IPS DF 19.7 (cell line): ENCODE data around the gene CCDC170.

ENCODE experiments used
- DNase-seq: peaks from one replicate; pipeline ENCODE4 v3.0.0-alpha.2; 2013; ENCODE audit warnings: low read depth, low spot score

The CCDC170 gene

DNA sequence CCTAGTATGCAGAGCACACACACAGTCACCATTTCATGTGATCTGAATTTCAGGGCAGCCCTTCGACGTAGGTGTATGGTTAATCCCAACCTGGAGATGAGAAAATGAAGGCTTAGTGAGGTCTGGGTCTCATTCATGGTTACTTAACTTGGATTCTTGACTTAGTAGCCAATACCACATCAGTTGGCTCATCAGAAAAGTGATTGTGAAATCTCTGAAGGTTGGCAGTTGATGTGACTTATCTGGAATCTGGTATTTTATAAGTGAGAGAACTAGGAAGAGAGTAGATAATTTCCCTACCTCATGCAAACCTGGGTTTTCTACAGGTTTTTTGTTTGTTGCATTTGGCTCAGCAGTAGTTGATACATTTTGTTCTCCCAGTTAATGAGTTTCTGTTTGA, 123.7 kb downstream of the CCDC170 start:
- no peak for DNase-seq

DNA sequence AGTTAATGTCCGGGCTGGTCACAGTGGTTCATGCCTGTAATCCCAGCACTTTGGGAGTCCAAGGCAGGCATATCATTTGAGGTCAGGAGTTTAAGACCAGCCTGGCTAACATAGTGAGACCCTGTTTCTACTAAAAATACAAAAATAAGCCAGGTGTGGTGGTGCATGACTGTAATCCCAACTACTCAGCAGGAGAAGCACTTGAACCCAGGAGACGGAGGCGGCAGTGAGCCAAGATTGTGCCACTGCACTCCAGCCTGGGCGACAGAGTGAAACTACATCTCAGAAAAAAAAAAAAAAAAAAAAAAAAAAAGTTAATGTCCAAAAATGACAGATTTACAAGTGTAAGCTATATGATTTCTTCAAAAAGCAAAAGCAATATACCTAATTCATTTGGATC, 124.9 kb downstream of the CCDC170 start:
- no peak for DNase-seq

DNA sequence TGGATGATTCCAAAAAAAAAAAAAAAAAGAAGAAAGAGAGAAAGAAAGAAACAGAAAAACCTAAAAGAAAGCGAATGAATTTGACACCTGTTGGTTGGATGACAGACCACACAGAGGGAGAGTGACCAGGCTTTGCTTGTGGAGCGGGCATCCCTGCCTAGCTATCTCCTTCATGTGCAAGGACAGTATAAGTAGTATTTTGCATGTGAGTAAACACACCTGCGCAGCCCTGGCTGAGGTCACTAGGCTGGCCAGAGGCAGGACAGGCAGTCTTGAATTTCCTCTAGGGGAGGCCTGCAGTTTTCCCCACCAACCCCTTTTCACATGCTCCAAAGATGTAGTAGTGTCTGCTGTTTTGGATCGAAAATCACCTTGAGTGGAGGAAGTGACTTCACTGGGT, 126.4 kb downstream of the CCDC170 start:
- DNase-seq, result no peak

DNA sequence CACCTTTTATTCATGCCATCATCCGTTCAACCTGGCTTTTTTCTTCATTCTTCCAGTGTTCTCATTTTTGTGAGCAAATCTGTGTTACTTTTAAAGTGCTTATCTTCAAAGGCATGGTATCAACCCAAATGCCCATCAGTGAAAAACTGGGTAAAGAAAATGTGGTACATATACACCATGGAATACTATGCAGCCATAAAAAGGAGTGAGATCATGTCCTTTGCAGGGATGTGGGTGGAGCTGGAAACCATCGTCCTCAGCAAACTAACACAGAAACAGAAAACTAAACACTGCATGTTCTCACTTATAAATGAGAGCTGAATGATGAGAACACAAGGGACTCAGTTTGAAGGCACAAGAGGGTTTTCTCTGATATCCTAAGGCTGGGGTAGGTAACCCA, 130.3 kb downstream of the CCDC170 start:
- no peak for DNase-seq

DNA sequence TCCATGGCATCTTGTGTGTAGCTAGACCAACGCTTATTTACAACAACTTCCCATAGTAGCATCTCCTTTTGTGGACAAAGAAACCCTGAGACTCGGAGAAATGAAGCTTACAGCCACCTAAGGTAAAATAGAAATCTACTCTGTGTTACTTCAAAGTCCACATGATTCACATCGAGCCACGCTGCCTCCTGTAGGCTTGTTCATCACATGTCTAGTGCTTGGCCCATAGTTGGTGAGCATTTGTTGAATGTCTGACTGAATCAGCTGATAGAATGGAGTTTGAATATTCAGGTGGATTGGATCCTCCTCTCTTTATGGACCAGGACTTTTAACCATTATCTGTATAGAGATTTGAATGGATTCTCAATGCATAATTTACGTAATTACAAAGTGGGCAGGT, 130.7 kb downstream of the CCDC170 start:
- no peak for DNase-seq

DNA sequence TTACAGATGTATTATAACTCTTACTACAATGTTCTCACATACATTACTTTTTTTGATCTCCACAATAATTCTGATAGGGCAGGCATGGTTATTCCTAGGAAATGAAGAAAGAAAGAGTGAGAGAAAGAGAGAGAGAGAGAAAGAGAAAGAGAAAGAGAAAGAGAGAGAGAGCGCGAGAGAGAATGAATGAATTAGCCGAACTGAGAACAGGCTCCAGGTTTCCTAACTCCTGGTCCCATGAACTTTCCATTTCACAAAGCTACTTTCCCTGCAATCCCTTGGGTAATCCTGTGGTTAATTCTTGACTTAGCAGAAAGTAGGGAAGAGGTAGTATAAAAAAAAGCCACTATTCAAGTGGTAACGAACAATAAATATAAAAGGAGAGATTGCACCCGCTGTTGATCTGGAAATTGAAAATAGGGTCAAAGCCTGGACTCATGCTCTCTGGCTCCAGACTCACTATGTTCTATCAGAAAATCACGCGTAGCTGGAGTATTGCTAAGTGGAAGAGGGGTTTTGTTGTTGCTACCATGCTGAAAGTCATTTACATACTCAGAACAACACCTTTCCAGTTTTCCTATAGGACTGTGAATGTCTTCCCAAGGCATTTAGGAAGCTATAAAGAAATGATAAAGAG, 131.2 kb downstream of the CCDC170 start:
- DNase-seq, result no peak

DNA sequence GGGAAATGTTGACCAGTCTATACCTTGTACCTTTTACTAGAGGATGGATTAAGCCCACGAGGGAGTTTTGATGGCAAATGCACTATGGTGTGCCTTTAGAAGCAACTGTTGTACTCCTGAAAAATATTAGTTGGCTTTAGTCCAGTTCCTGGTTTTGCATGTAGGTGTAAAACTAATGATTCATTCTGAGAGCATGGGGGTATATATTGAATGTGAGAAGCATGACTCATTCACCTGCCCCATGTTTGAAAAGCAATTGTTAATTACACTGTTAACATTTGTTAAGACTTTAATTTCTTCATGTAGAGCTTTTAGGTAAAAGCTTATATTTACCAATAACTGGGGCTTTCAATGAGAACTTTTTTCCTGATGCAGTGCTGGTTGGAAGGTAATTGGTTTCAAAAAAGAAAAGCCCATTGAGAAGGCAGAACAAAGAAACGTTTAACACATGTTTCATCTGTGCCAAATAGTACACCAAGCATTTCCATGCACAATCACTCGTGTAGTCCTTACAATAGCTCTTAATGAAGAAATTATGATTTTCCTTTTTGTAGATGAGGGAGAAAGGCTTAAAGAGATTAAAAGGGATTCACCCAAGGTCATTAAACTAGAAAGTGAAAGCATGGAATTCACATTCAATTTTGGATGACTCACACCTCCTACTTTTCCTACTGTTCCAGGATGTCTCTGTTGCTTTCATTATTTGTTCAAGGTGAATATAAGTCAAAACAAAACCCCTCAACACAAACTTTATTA, 134.1 kb downstream of the CCDC170 start:
- DNase-seq, result no peak

DNA sequence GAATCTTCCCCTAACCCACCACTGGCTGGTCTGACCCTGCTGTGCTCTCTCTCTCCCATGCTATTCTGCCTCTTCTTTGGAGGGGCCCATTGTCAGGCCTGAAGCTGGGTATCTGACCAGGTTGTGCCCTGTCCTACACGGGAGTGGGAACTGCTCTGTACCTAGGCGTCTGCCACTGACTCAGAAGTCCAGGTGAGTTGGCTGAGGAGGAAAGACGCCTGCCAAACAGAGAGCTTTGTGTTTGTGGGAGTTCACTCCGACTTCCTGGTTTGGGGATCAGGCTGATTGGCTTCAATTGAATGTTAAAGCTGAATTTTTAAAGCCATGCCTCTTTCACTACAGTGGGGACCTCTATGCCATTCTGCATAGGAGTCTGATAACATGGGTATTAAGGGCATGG, 136.0 kb downstream of the CCDC170 start:
- no peak for DNase-seq

DNA sequence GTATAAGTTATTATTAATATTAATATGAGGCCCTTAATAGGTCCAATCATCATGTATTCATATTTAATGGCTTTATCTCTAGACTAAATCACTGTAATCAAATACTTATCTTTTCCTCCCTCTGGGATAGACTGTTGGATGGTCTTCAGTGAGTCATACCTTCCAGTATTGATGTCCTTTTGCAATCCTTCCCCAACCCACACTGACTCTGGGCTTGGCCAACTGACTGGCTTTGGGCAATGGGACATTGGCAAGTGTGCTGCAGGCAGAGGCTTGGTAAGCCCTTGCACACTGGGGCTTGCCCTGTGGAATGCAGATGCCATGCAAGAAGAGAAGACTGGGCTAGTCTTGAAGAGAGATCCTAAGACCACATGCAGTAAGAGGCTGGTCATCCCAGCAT, 136.6 kb downstream of the CCDC170 start:
- DNase-seq, result no peak

DNA sequence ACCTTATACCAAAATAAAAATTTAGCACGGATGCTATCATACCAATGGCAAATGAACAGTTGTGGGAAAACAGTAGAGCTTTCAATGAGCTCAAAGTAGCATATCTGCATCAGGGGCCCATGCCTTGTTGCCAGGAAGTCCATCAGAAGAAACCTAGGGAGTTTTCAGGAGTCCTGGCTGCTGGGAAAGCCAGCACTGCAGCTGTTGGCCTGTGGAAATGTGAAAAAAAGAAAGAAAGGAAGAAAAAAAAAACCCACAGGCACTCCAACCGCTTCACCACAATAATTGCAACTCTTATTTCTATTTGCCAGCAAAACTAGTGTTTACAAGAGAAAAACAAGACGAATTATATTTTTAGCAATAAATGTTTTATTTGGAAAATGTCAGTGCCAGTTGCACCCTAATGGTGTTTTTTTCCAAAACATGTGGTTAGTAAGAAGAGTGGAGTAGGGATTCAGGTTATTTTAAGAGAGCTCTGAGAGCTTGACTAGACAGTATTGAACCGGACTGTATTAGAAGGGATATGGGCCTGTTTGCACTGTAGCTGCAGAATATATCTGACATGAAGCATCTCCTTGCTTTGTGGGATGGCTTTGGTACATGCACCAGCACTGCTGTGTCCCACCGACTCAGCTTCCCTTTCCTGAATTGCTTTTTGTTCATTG, 137.3 kb downstream of the CCDC170 start:
- DNase-seq, result no peak

DNA sequence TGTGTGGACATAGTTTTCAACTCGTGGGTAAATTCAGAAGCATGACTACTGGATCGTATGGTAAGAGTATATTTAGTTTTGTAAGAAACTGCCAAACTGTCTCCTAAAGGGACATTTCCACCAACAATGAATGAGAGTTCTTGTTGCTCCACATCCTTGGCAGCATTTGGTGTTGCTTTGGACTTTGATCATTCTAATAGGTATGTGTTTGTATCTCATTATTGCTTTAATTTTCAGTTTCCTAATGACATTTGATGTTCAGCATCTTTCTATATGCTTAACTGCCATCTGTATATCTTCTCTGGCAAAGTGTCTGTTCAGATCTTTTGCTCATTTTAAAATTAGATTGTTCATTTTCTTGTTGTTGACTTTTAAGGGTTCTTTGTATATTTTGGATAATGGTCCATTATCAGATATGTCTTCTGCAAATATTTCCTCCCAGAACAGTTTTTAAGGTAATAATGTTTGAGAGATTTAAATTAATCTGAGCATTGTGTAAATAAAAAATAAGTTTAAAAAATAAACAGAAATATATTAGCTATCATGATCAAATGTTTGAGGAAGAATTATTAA, 138.7 kb downstream of the CCDC170 start:
- no peak for DNase-seq

DNA sequence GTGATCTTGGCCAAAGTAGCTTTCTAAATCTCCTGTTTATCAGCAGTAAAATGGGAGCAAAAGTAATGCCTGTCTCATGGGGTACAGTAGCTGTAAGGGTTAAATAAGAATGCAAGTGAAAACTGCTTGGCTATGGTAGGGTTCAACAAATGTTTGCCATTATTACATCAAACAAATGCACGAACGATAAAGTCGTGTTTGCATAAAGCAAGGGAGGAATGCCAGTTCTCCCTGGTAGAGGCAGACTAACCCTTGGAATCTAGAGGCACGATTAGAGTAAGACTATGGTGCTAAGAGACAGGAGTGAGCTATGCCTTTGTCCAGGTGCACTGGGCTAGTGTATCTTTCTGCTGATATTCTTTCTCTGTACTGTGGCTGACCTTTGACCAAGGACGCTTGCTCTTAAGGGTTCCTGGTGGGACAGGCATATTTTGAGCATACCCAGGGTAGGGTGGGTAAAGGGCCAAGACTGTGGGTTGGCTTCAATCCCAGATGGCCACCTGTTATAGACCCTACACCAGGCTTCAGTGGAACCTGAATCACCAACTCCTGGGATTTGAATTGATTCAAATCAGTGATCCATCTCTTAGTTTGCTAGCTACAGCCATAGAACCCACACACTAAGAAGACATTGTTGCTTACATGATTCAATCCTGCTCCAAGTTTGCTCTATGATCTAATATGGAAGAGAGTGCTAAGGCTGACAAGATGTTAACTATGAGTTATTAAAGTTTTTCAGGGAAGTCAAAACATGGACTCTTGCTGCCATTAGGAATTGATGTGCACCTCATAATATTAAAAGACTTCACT, 139.9 kb downstream of the CCDC170 start:
- no peak for DNase-seq

DNA sequence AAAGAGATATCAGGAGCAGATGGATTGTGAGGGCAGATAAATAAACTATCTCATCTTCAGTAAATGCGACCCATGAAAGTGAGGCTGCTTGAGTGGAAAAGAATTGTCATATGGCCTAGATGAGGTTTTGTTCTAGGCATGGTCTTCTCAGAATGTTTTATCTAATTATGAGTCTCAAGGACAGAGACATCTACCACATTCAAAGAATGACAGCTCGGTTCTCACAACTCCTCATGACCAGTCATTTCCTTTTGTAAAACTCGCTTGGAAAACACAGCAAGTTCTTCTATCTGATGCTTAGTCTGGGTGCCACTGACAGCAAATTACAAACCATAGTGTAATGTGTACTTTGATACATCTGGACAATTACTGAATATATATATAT, 140.5 kb downstream of the CCDC170 start:
- DNase-seq, result no peak

DNA sequence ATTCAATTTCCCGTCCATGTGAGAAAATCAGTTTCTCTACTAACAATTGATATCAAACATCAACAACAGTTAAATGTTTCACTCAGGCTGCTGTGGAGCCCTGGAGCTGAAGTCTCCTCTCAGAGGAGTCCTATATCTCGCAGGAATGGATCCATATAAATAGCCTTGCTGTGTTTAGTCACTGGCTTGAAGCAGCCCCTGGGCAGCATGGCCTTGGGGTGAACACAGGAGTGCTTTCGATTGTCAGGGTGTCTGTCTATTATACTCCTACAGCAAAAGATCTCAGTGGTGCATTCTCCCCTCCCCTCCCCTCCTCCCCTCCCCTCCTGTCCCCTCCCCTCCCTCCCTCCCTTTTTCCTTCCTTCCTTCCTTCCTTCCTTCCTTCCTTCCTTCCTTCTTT, 141.9 kb downstream of the CCDC170 start:
- DNase-seq, result no peak

DNA sequence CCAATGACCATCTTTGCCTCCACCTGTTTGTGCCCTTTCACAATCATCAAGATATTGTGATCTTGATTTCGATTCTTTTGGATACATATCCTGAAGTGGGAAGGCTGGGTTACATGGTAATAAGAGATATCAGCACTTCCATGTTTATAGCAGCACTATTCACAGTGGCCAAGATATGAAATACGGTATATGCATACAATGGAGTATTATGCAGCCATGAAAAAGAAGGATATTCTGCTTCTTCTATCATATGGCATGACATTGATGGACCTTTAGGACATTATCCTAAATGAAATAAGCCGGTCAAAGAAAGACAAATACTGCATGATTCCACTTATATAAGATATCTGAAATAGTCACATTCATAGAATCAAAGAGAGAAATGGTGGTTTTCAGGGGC, 144.0 kb downstream of the CCDC170 start:
- DNase-seq, result no peak

DNA sequence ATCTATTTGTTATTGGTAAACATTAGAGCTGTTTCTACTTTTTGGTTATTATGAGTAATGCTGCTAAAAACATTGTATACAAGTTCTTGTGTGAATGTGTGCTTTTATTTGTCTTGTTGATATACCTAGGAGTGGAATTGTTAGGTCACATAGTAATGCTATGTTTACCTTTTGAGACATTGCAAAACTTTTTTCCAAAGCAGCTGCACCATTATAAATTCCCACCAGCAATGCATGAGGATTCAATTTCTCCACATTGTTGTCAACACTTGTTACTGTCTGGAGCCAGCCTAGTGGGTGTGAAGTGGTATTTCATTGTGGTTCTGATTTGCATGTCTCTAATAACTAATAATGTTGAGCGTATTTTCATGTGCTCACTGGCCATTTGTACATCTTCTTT, 145.9 kb downstream of the CCDC170 start:
- no peak for DNase-seq

DNA sequence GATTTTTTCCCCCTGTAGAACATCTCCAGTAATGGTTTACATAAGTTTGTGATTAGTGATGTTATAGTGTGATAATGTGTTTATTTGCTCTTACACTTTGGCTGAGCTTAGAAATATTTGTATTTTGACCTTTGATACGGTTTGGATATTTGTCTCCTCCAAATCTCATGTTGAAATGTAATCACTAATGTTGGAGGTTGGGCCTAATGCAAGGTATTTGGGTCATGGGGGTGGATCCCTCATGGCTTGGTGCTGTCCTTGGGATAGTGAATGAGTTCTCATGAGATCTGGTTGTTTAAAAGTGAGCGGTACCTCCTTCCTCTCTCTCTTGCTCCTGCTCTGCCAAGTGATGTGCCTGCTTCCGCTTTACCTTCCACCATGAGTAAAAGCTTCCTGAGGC, 147.2 kb downstream of the CCDC170 start:
- DNase-seq, result no peak

DNA sequence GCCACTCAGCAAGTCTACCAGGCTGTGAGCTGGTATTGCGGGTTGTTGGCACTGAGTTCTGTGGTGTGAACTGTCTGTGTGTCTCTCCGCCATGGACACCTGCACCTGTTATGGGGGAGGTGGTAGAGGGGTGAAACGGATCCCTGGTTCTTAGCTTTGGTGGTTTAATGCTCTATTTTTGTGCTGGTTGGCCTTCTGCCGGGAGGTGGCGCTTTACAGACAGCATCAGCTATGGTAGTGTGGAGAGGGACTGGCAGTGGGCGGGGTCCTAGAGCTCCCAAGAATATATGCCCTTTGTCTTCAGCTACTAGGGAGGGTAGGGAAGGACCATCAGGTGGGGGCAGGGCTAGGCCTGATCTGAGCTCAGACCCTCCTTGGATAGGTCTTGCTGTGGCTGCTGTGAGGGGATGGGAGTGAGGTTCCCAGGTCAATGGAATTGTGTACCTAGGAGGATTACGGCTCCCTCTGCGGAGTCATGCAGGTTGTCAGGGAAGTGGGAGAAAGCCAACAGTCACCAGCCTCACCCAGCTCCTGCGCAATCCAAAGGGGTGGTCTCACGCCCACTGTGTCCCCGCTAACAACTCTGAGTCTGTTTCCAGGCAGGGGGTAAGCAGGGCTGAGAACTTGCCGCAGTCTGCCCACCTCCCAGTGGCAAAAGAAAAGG, 154.3 kb downstream of the CCDC170 start:
- peak; percentile 76 for DNase-seq

DNA sequence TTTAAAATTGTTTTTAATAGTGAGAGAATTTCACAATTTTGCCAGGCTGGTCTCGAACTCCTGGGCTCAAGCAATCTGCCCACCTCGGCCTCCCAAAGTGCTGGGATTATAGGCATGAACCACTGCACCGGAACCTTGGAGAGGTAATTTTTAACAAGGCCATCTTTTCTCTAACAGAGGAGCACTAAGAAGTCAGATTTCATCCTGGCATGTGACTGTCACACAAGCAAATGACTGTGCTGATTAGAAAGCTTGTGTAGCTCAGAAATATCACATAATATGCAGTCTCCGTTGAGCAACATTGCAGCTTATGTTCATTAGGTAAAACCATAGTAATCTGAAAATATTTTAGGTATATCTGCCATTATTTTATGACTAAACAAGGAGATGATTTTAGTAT, 156.0 kb downstream of the CCDC170 start:
- no peak for DNase-seq

DNA sequence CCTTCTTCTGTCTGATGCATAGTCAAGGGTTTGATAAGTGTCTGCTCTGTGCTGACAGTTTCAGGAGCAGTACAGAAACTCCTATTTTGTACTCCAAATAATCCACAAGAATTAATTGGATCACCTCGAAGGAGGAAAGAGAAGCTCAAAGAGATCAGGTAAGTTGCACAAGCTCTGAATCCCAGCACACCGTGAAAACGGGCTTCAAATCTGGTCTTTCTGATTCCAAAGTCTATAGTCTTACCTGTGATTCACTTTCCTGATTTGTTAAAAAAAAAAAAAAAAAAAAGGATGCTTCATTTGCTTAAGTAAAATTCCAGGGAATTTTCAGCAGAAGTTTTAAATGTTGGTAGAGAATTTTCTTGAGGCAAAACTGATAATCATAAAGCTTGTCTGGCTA, 157.8 kb downstream of the CCDC170 start:
- DNase-seq, result no peak

DNA sequence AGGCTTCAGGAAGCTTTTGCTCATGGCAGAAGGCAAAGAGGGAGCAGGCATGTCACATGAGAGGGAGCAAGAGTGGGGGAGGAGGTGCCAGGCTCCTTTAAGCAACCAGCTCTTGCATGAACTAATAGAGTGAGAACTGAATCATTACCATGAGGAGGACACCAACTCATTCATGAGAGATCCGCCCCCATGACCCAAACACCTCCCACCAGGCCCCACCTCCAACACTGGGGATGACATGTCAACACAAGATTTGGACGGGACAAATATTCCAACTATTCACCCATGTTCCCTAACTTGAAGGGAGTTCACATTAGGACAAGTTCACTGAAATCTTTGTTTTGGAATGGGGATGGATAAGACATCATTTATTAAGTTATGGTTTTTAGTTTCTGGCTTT, 158.5 kb downstream of the CCDC170 start:
- no peak for DNase-seq
